Heart right ventricle (tissue), 16 donors: ENCODE results near the gene TOPAZ1. TPM values are rescaled to one million over a fixed set of nuclear protein-coding genes. Genes with fewer than 3 reads are reported as not detected.

ENCODE experiments used
- ATAC-seq, 8 donors: fragments of 200-7000 bp; cut with Tn5 transposase; one replicate each; pipeline ENCODE4 v1.9.1; 2020; ENCODE audit warnings: mild to moderate bottlenecking in 8 of 8, moderate library complexity in 8 of 8, moderate number of reproducible peaks in 1 of 8
- DNase-seq, 2 donors: peaks; one replicate each; pipeline ENCODE4 v3.0.0-alpha.2; 2020
- H3K27ac ChIP-seq, 10 donors: fragments of 200-600 bp; sonication (generic) in 2 of 10; one replicate each; pipeline versions ENCODE4 v1.5.0 to v1.8.0; 2020 to 2022; ENCODE audit warnings: mild to moderate bottlenecking in 3 of 10
- H3K27me3 ChIP-seq, 7 donors: fragments of 200-600 bp; one replicate each; pipeline ENCODE4 v1.8.0; 2021 to 2022; ENCODE audit warnings: mild to moderate bottlenecking in 2 of 7
- H3K36me3 ChIP-seq, 9 donors: fragments of 200-600 bp; sonication (generic) in 1 of 9; one replicate each; pipeline versions ENCODE4 v1.5.0 to v1.8.0; 2020 to 2022; ENCODE audit warnings: mild to moderate bottlenecking in 2 of 9
- H3K4me1 ChIP-seq, 9 donors: fragments of 200-600 bp; sonication (generic) in 1 of 9; one replicate each; pipeline versions ENCODE4 v1.5.0 to v1.8.0; 2020 to 2022; ENCODE audit warnings: mild to moderate bottlenecking in 4 of 9
- H3K4me3 ChIP-seq, 10 donors: fragments of 200-600 bp; sonication (generic) in 2 of 10; one replicate each; pipeline versions ENCODE4 v1.5.0 to v1.8.0; 2020 to 2022; ENCODE audit warnings: mild to moderate bottlenecking in 7 of 10, moderate library complexity in 2 of 10
- H3K9me3 ChIP-seq, 11 donors: fragments of 200-600 bp in 10 of 11; sonication (generic) in 2 of 11; one replicate each; pipeline versions ENCODE4 v1.5.0 to v1.8.0; 2013 to 2022; ENCODE audit warnings: mild to moderate bottlenecking in 2 of 11, control low read depth in 1 of 11, moderate library complexity in 1 of 11
- CTCF ChIP-seq, 9 donors: fragments of 200-600 bp; sonication (generic) in 2 of 9; IDR thresholded peaks; one replicate each; pipeline versions ENCODE4 v1.5.0 to v1.8.0; 2021 to 2022; ENCODE audit warnings: antibody characterized with exemption in 9 of 9, mild to moderate bottlenecking in 5 of 9, moderate library complexity in 1 of 9
- WGBS, 2 donors: extraction: QIAGEN DNeasy Blood & Tissue Kit; methylation state at CpG; one replicate each; pipeline ENCODE4 v1.1.7; 2013; ENCODE audit warnings: inconsistent platforms in 1 of 2; 5-methylcytosine and 5-hydroxymethylcytosine counted together
- intact Hi-C, 10 donors: fragments of 100-400 bp; cut with DNase I; formaldehyde crosslinking; loops; one replicate each; pipeline versions ENCODE4 v1.11.1 to v1.14.2; 2022
- polyA plus RNA-seq, 2 donors: library from polyadenylated mRNA; stranded (reverse); fragments of 200-250 nt; gene quantifications; one replicate each; pipeline ENCODE4 v1.2.3, GENCODE V29; 2013
- total RNA-seq, 10 donors: library from RNA; stranded (reverse); fragmentation: NEBNext Ultra II Directional in 3 of 10; extraction: Animal tissue kit (Norgen Biotek cat#: 25700) in 3 of 10; gene quantifications; one replicate each; pipeline versions ENCODE4 v1.2.1 to v1.2.4, GENCODE V29; 2021 to 2023
- donor health status: Arrhythmogenic right ventricular cardiomyopathy.
- donor health status: ischemic (EF 13 %, LVEDD 7.1; RV severe dilation, severe dysfunction).
- donor health status: healthy with polysubstance abuse.
- donor health status: DM: no; HTN: yes; CAD: no.
- donor health status: DM: no; HTN: no; CAD: no.
- donor health status: ischemic (EF 25% LVEDD 6.9; RV normal size, moderate dysfunction).
- donor health status: ischemic (EF 25% LVEDD 5.7; RV mildly dilated, moderate dysfunction).
- donor health status: healthy.
- donor health status: DM: yes; HTN: yes; CAD: no.
- donor health status: Ischemic cardiomyopathy.
- donor health status: ischemic (EF 35%, LVEDD 5.7; RV mildly dilated, moderate dysfunction).
- donor health status: nonischemic (EF 11% LVEDD 7.7; RV severe dilation, severe dysfunction).
- donor health status: DM: yes; HTN: yes; CAD: no.
- donor health status: PGD.
- donor health status: ischemic (EF 29% LVEDD 5.4; RV normal size, mild dysfunction).
- donor health status: nonischemic (EF 23%, LVEDD 6.1; RV moderate dilation, normal function).

TOPAZ1 gene
- total and polyA plus RNA-seq, 12 donors, result not detected

- H3K27me3 ChIP-seq, result peaks cover 0 to 41% (median 6%) of the 10 kb centered on the region in 7 donors
- no peaks in the 10 kb centered on the region for H3K36me3 ChIP-seq
- WGBS, 2 donors, result 76 to 89% methylated on average over 1 of the region's 1 CpG
- intact Hi-C loops, result loop anchor here in 1 of 10 donors (10.0 kb wide), 1 partner anchor 353 kb away; no protein-coding TSS in a partner anchor
- ATAC-seq (no peak), DNase-seq (no peak)
- no peak for TF ChIP-seq CTCF (IDR thresholded peaks at IDR 0.05)
- H3K4me3 ChIP-seq, result no peak overlapping the region
- no peaks in the 10 kb centered on the region for H3K9me3 ChIP-seq
- no peaks in the 10 kb centered on the region for H3K4me1 ChIP-seq
- H3K27ac ChIP-seq, result no peak overlapping the region
These were observed 33.6 kb upstream of the TOPAZ1 start for GRCh38 chr3:44208086-44208485.

DNA sequence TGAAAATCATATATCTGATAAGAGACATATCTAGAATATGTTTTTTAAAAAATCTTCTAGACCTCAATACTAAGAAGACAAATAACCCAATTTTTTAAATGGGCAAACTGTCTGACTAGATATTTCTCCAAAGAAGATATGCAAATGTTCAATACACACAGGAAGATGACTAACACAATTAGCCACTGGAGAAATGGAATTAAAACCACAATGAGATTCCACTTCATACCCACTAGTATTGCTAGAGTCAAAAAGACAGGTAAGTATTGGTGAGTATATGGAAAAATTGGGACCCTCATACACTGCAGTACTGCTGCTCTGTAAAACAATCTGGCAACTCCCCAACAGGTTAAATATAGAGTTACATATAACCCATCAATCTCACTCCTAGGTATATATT is 33.1 kb upstream of the TOPAZ1 start:
- no peaks in the 10 kb centered on the region for H3K4me1 ChIP-seq
- H3K36me3 ChIP-seq, result no peaks in the 10 kb centered on the region
- ATAC-seq (no peak), DNase-seq (no peak)
- peaks cover 0 to 41% (median 6%) of the 10 kb centered on the region in 7 donors for H3K27me3 ChIP-seq
- intact Hi-C loops, result loop anchor here in 1 of 10 donors (10.0 kb wide), 1 partner anchor 354 kb away; no protein-coding TSS in a partner anchor
- H3K4me3 ChIP-seq, result no peak overlapping the region
- no peak for TF ChIP-seq CTCF (IDR thresholded peaks at IDR 0.05)
- no peaks in the 10 kb centered on the region for H3K9me3 ChIP-seq
- no peak overlapping the region for H3K27ac ChIP-seq

GRCh38 chr3:44210967-44211366 is 30.7 kb upstream of the TOPAZ1 start:
- ATAC-seq (no peak), DNase-seq (no peak)
- Histone ChIP-seq H3K4me1 (no peaks in the 10 kb centered on the region), H3K9me3 (peaks cover 0 to 16% (median 0%) of the 10 kb centered on the region in 11 donors), H3K27ac (no peak overlapping the region), H3K27me3 (peaks cover 0 to 27% (median 0%) of the 10 kb centered on the region in 7 donors), H3K36me3 (no peaks in the 10 kb centered on the region), H3K4me3 (no peak overlapping the region)
- no peak for TF ChIP-seq CTCF (IDR thresholded peaks at IDR 0.05)
- intact Hi-C loops, result no loop called here

- intact Hi-C loops, result no loop called here
- DNase-seq (no peak), ATAC-seq (no peak)
- Histone ChIP-seq H3K4me3 (no peak overlapping the region), H3K36me3 (no peaks in the 10 kb centered on the region), H3K4me1 (no peaks in the 10 kb centered on the region), H3K27ac (no peak overlapping the region), H3K27me3 (peaks cover 0 to 43% (median 22%) of the 10 kb centered on the region in 7 donors), H3K9me3 (no peaks in the 10 kb centered on the region)
- no peak for TF ChIP-seq CTCF (IDR thresholded peaks at IDR 0.05)
- WGBS, 2 donors, result 54 to 91% methylated on average over 3 of the region's 3 CpGs
These were observed 19.3 kb upstream of the TOPAZ1 start for GRCh38 chr3:44222337-44222736.
